Measurements from ENCODE around the gene DNAI2.
"Not testable (repeated sequence)": the region's sequence is repeated elsewhere in the genome, so short reads cannot be mapped to it uniquely, and the experiment has no call there.

The DNAI2 gene

GRCh38 chr17:74279617-74280016, 5.6 kb downstream of the DNAI2 start:
- not testable (repeated sequence) for DNase-seq

- DNase-seq, result no peak
Measured at GRCh38 chr17:74280093-74280513, 6.1 kb downstream of the DNAI2 start.

DNA sequence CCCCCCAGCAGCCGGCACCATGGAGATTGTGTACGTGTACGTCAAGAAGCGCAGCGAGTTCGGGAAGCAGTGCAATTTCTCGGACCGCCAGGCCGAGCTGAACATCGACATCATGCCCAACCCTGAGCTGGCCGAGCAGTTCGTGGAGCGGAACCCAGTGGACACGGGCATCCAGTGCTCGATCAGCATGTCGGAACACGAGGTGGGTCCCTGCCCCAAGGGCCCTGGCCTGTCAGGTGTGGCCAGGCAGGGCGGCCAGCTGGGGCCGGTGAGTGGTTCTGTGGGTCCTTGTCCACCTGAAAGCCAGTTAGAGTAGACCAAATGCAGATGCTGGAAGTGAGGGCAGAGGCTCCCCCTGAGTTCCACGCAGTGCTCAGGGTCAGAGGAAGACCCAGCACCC, 7.8 kb downstream of the DNAI2 start:
- DNase-seq, result no peak

- DNase-seq, result not testable (repeated sequence)
Measured at GRCh38 chr17:74282274-74282586, 8.2 kb downstream of the DNAI2 start.

- no peak for DNase-seq
Measured at GRCh38 chr17:74282587-74283370, 8.7 kb downstream of the DNAI2 start.

GRCh38 chr17:74283371-74283673, 9.3 kb downstream of the DNAI2 start:
- no peak for DNase-seq

- no peak for DNase-seq
Measured at GRCh38 chr17:74287031-74287602, 13.1 kb downstream of the DNAI2 start.

DNA sequence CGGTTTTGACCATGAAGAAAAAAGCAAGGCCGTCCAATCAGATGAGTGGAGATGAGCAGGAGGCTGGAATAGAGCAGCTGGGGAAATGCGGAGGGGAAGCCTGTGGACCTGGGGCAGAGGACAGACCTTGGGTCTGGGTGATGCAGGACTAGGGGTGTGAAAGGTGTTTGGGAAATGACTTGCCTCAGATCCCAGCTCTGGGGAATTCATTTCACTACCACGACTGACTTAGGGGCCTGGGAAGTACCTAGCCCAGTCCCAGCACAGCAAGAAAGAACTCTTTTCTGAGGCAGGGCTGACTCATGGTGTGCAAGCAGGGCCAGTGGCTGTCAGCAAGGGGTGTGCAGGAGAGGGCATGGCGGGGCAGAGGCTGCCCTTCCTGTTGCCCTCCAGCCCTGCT, 14.8 kb downstream of the DNAI2 start:
- DNase-seq, result no peak

DNA sequence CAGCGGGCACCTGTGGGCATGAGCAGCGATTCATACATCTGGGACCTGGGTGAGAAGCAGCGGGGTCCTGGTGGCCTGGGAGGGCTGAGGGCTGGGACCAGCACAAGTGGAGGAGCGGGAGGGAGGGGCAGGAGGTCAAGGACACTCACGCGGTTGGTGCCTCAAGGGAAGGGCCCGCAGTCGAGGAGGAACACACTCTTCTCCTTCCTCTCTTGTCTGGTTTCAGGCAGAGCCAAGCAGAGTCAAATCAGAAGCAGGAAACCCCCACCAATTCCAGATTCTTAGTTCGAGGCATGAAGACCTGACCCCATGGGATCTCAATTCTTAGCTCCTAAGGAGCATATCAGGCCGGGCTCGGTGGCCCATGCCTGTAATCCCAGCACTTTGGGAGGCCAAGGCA, 15.7 kb downstream of the DNAI2 start:
- DNase-seq, result no peak

- DNase-seq, result no peak
Measured at GRCh38 chr17:74290340-74290739, 16.3 kb downstream of the DNAI2 start.

GRCh38 chr17:74292495-74292894, 18.5 kb downstream of the DNAI2 start:
- DNase-seq, result no peak

DNA sequence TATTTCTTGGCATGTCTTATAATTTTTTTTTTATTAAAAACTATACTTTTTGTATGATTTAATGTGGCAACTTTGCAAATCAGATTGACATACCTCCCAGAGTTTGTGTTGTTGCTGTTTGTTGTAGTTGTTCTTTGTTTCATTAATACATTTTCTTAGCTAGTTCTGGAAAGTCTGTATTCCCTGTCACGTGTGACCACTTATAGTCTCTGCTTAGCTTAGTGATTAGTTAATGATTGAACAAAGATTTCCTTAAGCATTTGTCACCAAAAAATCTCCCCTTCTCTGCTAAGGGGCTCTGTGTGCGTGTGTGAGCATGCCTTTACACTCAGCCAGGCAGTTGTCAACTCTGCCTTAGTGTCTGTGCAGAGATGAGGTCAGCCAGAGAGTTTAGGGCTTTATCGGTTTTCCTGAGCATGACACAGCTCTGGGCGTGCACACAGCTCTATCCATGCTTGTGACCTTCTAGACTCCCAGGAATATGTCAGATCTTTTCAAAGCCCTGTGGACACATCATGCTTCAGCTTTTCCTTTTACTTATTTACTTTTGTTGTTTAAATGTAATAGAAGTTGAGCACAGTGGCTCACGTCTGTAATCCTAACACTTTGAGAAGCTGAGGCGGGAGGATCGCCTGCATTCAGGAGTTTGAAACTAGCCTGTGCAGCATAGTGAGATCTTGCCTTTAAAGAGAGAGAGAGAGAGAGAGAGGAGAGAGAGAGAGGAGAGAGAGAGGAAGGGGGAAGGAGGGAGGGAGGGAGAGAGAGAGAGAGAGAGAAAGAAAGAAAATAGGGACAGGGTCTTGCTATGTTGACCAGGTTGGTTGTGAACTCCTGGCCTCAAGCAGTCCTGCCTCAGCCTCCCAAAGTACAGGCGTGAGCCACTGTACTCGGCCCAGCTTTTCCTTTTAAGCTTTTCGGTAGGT, 21.9 kb downstream of the DNAI2 start:
- DNase-seq, result no peak

GRCh38 chr17:74296548-74296936, 22.5 kb downstream of the DNAI2 start:
- no peak for DNase-seq

DNA sequence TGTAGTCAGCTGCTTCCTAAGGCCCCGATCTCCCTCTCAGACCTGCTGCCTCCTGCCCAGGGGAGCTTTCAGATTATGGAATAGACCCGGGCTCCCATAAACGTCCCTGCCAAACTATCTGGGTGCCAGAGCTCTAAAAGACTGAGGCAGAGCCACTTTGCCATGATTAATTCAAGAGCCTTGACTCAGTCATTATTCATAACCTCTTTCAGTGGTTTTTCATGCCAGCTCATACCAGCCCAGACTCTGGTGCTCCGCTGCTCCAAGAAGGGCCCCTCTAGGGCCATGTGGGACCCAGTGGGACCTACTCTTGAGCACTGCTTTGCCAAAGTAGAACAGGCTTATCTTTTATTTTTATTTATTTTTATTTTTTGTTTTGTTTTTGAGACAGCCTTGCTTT, 23.9 kb downstream of the DNAI2 start:
- DNase-seq, result no peak

GRCh38 chr17:74298778-74299177, 24.7 kb downstream of the DNAI2 start:
- DNase-seq, result no peak

- DNase-seq, result no peak
Measured at GRCh38 chr17:74299226-74300009, 25.4 kb downstream of the DNAI2 start.

- DNase-seq, result no peak
Measured at GRCh38 chr17:74303305-74303704, 29.3 kb downstream of the DNAI2 start.

GRCh38 chr17:74304184-74304583, 30.1 kb downstream of the DNAI2 start:
- no peak for DNase-seq

DNA sequence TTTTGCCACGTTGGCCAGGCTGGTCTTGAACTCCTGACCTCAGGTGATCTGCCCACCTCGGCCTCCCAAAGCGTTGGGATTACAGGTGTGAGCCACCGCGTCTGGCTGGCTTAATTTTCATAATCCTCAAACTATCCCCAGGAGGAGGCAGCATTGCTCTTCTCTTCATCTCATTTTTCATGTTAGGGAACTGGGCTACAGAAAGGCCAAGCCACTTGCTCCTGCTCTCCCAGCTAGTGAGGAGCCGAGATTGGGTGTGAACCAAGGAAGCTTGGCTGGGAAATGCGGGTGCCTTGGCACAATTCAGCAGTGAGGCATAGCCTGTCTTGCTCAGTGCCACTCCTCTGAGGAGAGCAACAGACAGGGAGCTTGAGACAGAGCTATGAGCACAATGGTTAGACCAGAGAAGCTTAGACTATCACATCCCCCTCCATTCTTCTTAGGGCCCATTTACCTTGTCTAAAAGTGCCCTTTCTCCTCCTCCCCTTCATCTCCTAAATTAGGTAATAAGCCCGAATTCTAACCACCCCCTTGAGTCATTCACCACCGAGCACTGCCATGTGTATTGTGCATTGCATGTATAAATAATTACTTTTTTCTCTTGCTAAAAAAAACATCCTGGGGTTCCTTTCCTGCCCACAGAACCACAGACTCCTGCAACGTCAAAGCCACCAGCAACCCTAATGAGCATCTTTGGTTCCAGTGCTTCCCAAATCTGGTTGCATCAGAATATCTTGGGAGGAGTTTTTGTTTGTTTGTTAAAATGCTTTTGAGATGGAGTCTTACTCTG, 32.0 kb downstream of the DNAI2 start:
- no peak for DNase-seq

DNA sequence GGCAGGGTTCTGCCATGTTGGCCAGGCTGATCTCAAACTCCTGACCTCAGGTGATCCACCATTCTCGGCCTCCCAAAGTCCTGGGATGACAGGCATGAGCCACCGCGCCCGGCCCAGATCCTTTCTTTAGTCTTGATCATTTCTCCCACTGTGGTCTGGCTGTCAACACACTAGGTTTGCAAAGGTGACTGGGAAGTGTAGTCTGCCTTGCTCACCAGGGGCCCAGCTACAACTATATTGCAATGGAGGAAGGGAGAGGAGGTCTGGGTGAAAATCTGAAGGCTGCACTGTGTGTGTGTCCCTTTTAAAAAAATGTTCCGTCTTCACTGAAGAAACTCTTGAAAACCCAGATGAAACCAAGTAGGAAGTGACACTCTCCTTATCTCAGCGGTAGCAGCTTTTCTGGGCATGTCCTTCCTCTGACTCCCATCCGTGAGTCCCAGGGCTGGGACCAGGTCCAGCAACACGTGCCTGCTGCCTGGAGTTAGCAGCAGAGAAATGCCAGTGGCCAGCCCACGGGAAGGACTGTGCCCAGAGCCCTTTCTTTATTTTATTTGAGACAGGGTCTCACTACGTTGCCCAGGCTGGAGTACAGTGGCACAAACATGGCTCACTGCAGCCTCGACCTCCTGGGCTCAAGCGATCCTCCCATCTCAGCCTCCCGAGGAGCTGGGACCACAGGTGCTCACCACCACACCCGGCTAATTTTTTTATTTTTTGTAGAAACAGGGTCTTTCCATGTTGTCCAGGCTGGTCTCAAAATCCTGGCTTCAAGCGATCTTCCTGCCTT, 34.1 kb downstream of the DNAI2 start:
- DNase-seq, result no peak

- DNase-seq, result no peak
Measured at GRCh38 chr17:74309902-74310301, 35.9 kb downstream of the DNAI2 start.

DNA sequence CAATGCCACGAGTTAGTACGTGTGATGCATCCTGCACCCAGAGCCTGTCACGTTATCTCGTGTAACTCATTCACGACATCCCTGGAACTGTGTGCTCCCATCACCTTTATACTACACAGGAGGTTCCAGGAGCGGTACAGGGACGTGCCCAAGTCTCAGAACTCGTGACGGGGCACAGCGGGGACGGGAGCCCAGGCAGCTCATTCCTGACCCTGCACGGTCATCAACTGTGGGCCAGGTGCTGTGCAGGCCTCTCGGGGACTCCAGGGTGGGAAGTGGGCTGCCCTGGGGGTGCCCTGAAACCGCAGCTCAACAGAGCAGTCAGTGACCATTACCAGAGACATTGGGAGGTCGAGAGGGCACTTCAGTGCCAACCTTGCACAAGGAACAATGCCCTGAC, 40.8 kb downstream of the DNAI2 start:
- DNase-seq, result no peak

All from NCI-H1105 treated with DMSO at 0.1 percent for 48 hours (cell line).